Stimulated activated CD4-positive, alpha-beta T cell treated with anti-CD3 and anti-CD28 coated beads, Interleukin-2, amount 100 ng/mL, for 4 hours (primary cell): ENCODE data around the gene USF3.

Source experiments
- DNase-seq: peaks from one replicate; pipeline ENCODE4 v3.0.0-alpha.2; 2020; ENCODE audit warnings: low read depth

Gene USF3

DNA sequence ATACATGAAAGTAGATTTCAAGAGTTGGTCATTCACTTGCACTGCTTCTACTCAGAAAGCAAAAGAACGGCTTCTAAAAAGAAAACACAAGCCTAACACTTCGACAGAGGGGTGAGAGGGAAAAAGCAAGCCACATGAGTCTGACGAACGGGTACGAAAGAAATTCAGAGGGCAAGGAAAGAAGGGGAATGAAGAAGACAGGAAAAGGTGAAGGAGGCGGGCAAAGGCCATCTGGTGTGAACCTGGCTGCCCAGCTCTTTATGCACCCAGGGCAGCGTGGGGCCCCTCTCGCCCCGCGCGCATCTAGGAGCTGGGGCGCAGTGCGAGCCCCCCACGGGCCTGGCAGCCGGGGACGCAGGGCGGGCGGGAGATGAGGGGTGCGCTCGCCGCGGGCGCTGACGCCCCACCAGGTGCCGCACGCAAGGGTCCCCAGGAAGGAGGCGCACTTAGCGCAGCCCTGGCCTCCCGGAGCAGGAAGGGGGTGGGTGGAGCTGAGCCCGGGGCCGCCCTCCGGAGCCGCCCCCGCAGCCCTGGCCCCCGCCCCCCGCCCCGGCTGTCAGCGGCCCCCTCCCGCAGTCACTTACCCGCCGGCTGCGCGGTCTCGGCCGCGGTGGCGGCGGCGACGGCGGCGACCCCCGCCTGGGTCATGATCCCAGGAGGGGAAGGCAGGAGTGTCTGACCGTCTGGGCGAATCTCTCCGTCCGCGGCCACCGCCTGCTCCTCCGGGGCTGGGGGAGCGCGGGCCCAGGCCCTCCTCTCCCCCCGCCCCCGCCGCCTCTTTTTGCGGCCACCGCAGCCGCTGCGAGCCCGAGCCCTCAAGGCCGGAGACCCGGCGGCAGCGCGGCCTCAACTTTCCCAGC is at the start of gene USF3:
Gene USF3 (minus strand): TSS at position 857 of the 860 bp plus-strand sequence. CDS start 21,764 bp downstream, outside the sequence.
- DNase-seq: peak; percentile 77

DNA sequence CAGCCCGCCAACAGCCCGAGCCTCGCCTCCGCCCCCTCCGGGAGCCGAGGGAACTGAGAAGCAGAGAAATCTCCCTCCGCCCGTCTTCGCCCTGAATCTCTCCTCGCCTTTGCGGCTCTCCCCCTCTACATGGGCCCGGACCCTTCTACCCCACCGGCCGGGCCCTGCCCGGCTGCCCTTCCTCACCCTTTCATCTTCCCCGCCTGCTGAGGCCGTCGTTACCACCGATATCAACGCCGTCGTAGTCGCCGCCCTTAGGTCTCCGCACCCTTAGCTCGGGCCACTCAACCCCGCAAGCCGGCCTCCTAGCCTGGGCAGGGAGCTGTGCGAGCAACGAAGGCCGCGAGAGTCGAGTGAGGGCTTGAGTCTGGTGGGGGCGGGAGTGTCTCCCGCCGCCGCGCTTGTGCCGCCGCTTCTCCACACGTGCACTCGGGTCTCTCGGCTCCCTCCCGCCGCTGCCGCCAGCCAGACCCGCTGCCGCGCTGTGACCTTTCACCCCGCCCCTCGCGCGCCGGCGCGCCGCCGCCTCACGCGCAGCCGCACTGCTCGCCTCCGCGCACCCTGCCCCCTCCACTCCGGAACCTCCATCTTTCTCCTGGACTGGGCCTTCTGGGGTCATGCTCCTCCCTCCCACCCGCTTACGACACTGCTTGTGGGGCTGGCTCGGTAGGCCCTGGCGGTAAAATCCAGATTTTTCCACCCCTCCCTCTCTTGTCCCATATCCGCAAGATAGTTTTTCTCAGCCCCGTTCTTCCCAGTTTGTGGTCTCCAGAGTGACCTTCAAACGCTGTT is 49.5 kb upstream of the USF3 start, which contains the start of gene NAA50:
Gene NAA50 (minus strand): TSS at position 494 of the 792 bp plus-strand sequence. CDS start 300 bp downstream, at position 194.
- DNase-seq: peak; percentile 92

- peak; percentile 80 for DNase-seq
These were observed 48.7 kb upstream of the USF3 start for GRCh38 chr3:113744941-113745755.

- DNase-seq: no peak
These were observed 46.7 kb upstream of the USF3 start for GRCh38 chr3:113743006-113743630.

GRCh38 chr3:113741620-113742019 is 45.2 kb upstream of the USF3 start:
- DNase-seq: no peak

GRCh38 chr3:113741086-113741485 is 44.6 kb upstream of the USF3 start:
- DNase-seq: no peak

GRCh38 chr3:113736548-113737089 is 40.2 kb upstream of the USF3 start:
- DNase-seq: no peak

GRCh38 chr3:113731694-113732093 is 35.3 kb upstream of the USF3 start:
- no peak for DNase-seq

GRCh38 chr3:113730550-113730949 is 34.1 kb upstream of the USF3 start:
- DNase-seq: no peak

DNA sequence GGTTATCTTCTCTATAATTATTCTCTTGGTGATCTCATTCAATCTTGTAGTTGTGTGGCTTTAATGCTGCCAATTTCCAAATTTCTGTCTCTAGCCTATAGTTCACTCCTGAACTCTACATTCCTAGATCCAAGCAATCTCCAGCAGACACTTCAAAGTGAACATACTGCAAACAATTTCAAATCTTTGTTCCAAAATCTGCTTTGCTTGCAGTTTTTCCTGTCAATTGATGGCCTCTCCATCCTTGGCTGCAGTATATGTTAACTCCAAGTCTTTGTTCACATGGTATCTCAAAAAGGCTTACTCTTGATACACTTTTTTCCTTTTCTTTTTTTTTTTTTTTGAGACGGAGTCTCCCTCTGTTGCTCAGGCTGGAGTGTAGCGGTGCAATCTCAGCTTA is 32.2 kb upstream of the USF3 start:
- DNase-seq: no peak

- no peak for DNase-seq
These were observed 25.2 kb upstream of the USF3 start for GRCh38 chr3:113721636-113722035.

DNA sequence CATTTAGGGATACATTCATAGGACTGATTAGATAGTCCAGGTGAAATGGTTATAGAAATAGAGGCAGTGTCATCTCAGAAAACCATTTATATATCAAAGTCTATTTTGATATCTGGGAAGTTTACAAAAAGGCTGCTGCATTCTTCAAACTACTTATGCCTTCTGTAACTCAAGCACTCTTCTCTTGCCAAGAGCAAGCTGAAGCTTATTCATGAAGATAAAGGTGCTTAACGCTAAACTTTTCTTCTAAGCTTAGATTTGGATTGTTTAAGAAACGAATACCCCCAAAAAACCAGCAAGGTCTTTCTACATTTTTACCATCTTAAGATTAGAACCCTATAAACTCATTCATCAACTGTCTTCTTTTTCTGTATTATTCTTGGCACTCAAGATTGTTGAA is 23.3 kb upstream of the USF3 start:
- DNase-seq: no peak

- DNase-seq: no peak
These were observed 22.9 kb upstream of the USF3 start for GRCh38 chr3:113719294-113719693.

DNA sequence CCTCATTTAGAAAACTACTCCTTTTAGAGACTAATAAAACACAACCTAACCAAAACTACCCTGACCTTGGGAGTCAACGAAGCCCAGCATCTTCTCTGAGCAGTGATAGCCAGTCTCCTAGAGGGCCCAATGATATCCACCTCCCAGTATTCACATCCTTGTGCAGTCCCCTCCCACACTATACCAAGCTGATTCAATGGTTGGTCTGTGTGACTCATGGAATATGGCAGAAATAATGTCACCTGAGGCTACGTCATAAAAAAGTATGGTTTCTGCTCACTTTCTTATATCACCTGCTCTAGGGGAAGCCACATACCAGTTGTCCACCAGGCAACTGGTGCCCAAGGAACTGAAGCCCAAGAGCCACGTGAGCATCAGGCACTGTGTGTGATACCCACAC is 21.4 kb upstream of the USF3 start:
- DNase-seq: no peak

GRCh38 chr3:113717308-113717707 is 20.9 kb upstream of the USF3 start:
- DNase-seq: no peak

DNA sequence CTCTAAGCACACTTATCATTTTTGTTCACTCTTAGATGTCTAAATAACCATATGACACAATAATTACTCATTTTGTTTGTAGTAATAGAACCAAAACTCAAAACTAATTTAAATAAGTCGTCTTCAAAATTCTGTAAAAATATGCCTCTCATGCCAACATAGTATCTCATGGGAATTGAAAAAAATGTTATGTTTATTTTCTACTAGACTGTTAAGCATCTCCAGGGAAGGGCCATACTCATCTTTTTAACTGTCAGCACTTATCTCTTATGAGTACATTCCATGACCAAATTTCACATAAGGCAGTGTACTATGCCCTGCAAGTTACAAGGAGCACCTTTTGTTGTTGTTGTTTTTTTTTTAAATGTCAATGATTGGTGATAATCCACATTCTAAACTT is 18.3 kb upstream of the USF3 start:
- no peak for DNase-seq

- DNase-seq: no peak
These were observed 15.7 kb upstream of the USF3 start for GRCh38 chr3:113712129-113712528.

DNA sequence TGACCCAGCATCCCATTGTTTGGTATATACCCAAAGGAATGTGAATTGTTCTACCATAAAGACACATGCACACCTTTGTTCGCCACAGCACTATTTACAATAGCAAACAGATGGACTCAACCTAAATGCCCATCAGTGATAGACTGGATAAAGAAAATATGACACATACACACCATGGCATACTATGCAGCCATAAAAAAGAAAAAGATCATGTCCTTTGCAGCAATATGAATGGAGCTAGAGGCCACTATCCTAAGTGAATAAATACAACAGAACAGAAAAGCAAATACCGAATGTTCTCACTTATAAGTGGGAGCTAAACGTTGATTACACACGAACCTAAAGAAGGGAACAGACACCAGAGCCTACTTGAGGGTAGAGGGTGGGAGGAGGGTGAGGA is 11.4 kb upstream of the USF3 start:
- no peak for DNase-seq

GRCh38 chr3:113698956-113699355 is 2.5 kb upstream of the USF3 start:
- DNase-seq: no peak

DNA sequence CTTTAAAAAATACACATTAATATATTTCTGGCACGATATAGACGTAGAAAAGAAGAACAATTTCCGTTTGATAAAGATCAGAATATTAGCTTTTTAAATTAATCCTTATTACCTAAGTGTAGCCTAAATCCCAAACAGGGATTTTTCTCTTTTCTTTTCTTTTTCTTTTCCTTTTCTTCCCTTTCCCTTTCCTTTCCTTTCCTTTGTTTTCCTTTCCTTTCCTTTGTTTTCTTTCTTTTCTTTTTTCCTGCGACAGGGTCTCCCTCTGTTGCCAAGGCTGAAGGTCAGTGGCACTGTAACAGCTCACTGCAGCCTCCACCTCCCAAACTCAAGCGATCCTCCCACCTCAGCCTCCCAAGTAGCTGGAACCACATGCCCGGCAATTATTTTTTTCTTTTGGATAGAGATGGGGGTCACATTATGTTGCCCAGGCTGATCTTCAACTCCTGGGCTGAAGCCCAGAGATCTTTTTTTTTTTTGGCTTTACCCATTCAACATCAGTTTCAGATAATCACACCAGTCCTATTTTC is 1.8 kb upstream of the USF3 start:
- no peak for DNase-seq

DNA sequence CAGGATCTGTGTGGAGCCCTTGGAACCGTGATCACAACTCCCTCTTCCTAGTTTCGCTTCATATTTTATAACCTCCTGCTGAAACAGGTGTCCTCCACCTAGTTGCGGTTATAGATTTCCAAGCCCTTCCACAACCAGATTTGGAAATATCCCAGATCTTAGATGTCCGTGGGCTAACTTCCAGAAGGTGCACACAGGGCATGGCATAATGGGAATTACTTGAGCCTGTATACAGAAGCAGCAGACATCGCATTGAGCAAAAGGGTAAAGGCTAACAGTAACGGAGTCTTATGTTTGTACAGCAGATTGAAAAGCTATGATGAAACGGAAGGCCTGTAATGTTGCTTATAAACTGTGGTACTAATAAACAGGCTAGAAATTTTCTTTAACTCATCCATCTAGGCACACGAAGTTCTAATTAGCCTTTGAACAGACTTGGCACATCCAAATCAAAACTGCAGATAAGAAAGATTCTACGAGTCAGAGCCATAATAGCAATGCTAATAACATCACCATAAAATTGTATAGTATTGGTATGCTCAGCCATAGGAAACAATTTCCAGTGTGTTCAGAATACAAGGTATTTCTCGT is 1.2 kb upstream of the USF3 start:
- DNase-seq: no peak
